ENCODE data around the gene TNS2.
"Not testable (repeated sequence)": the region's sequence is repeated elsewhere in the genome, so short reads cannot be mapped to it uniquely, and the experiment has no call there.

TNS2 gene

GRCh38 chr12:53069621-53070410, 20.0 kb downstream of the TNS2 start:
- DNase-seq (ENCODE audit: low spot score) = no peak

GRCh38 chr12:53070877-53071492, 21.1 kb downstream of the TNS2 start:
- DNase-seq (ENCODE audit: low spot score) = no peak

GRCh38 chr12:53071591-53072551, 22.0 kb downstream of the TNS2 start:
- no peak for DNase-seq (ENCODE audit: low spot score)

DNA sequence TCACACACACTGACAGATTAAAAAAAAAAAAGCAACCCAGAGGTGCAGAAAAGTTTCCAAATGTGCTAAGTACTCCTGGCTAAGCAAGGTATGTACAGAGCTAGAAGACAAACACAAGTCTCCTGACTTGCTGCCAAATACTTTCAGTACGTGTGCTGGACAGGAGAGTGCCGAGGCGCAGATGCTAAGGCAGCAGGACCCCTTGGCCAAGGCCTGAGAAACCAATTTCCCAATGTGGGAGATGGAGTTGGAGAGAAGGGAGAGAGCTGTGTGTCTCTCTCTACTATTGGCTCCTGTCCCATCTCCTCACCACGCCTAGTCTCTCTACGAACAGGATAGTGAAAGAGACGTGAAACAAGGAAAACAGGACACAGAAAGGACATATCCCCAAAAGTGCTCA, 24.0 kb downstream of the TNS2 start:
- DNase-seq (ENCODE audit: low spot score) = no peak

DNA sequence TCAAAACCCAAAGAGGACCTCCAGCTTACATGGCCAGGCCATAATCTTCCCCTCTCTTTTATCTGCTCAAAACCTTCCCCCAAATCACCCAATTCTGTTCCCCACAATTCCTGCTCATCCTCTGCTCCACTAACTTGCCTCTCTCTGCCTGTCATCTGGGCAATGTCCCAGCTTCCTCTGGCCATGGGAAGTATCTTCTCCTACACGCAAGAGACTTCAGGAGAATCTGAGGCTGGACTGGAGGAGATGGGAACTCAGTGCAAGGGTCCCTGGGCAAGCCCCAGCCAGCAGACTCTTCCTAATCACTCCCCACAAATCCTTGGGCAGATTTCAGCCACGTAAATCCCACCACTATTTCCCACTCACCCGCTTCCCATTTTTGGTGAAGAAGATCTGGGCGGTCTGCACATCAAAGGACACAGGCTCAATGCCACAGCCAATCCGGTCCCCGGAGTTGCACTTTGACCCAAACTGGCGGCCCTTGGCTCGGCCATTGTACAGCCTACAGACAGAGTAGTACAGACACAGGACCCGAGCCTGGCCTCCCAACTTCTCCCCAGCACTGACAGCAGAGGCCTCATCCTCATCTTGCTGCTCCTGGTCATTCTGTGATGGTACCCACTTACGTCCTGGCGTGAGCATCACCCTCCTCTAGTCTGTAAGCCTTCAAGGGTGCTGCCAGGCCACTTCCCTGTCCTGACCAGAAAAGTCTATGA, 24.6 kb downstream of the TNS2 start:
- no peak for DNase-seq (ENCODE audit: low spot score)

DNA sequence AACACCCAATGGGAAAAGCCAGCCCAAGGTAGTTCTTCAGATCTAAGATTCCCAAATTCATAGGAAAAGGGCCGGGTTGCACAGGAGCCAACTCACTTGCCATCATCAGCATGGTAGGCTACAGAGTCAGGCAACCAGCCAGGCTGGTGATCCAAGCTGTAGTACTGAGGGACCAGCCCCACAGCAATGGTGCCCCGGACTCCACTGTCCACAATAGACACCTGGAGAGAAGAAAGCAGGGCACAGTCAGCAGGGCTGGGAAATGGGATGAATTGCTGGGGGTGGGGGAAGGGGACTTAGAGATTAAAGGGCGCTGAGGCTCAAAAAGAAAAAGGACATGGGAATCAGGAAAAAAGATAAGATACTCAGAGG, 25.1 kb downstream of the TNS2 start:
- no peak for DNase-seq (ENCODE audit: low spot score)

DNA sequence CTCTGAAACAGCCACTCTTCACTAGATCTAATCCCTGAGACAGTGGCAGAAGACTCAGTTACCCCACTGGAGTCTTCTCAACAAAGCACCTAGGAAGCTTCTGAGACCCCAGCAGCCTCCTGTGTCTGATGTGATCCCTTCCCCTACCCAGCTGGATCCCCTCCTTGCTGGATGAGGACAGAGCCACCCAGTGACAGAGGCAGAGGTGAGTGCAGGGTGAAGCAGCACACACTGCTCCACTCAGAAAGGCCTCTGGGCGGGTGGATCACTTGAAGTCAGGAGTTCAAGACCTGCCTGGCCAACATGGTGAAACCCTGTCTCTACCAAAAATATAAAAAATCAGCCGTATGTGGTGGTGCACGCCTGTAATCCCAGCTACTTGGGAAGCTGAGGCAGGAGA, 26.6 kb downstream of the TNS2 start:
- no peak for DNase-seq (ENCODE audit: low spot score)

- DNase-seq (ENCODE audit: low spot score) = no peak
Measured at GRCh38 chr12:53077030-53077429, 27.2 kb downstream of the TNS2 start.

DNA sequence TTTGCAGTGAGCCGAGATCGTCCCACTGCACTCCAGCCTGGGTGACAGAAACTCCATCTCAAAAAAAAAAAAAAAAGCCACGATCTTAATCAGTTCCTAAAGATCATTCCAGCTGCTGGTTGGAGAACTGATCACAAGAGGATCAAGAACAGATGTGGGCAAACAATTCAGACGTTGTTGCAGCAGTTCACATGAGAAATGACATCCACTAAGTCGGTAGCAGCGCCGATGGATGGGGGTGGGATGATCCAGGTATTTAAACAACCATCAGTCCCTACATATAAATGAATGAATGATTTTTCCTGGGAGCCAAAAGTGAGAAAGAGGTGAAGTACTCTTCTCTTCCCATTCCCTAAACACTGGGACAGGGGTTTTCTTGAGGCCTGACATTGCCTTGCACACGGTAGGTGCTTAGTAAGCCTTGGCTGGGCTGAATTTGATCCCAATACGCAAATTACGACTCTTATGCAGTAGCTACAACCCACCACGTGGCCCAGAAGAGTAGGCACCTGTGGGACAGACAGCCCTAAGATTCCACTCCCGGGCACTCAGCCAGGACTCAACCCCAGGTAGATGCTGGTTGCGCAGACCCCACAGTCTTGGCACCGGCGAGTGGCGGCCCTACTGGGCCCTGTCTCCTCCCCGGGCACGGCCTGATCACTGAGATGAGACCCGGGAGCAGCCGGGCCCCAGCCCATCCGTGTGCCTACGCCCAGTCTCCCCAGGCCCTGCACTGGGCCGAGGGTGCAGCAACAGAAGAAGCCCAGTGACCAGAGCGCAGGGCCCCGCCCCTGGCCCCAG, 28.8 kb downstream of the TNS2 start:
- DNase-seq (ENCODE audit: low spot score) = no peak

- peak; percentile 97 for DNase-seq (ENCODE audit: low spot score)
Measured at GRCh38 chr12:53079226-53080117, 29.6 kb downstream of the TNS2 start, which contains the start of gene SPRYD3. Gene SPRYD3, minus strand, starts transcription at chr12:53079390. Its CDS starts 57 bp downstream, at chr12:53079333.

DNA sequence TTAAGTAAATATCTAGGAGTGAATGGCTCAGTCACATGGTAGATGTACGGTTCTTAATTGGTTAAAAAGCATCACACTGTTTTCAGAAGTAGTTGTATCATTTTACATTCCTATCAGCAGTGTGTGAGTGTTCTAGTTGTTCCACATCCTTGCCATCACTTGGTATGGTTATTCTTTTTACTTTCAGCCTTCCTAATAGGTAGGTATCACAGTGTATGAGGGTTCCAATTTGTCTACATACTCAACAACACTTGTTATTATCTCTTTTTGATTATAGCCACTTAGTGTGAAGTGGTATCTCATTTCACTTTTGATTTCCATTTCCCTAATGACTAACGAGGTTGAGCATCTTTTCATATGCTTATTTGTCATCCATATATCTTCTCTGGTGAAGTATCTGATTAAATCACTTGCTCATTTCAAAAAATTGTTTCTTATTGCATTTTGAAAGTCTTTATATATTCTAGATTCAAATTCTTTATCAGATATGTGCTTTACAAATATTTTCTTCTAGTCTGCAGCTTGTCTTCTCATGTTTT, 32.8 kb downstream of the TNS2 start:
- peak; percentile 10 for DNase-seq (ENCODE audit: low spot score)

DNA sequence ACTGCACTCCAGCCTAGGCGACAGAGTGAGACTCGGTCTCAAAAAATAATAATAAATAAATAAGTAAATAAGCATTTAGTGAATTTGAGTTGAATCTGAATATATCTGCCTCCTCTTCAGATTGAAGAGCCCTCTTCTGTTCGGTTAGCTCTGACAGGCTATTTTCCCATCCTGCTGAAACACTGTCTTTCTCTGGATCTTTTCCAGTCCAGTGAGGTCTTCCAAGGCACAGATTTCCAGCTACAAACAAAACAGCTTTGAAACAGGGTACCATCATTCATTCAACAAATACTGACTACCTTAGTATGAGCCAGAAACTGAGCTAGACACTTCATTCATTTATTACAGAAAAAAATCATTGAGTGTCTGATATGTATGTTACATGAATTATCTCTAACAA, 36.5 kb downstream of the TNS2 start:
- DNase-seq (ENCODE audit: low spot score) = no peak

GRCh38 chr12:53090105-53090504, 40.2 kb downstream of the TNS2 start:
- no peak for DNase-seq (ENCODE audit: low spot score)

DNA sequence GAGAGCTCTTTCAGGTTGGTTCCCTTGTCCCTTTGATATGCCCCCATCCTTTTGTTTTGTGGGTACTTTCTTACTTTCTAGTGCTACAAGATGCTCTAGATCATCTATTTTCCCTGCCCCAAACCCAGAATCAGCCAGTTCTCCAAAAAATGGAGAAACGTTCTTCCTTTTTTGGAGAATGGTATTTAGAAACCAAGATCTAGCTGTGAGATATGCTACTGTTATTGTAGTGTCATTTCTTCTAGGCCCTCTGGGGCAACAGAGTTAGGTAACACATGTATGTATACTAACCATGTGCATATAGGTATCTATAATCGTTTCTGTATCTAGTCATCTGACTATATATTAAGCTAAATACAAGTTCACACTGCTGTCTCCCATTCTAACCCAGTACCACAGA, 40.7 kb downstream of the TNS2 start:
- DNase-seq (ENCODE audit: low spot score) = no peak

DNA sequence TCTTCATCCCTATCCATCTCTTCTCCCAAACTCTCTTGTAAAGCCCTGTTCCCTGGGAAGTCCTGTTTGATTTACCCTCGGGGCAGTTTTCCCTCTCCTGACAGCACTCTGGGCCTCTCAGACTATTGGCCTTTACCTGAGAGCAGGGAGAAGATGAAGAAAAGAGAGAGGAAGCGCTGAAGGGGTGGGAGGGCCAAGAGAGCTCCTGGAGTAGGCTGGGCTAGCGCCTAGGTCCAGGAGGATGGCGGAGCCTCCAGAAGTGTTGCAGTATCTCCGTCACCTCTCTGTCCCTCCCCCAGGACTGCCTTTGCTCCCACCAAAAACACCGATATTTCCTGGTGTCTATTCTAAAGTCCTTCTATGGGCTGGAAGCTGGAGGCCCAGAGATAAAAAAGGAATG, 41.9 kb downstream of the TNS2 start:
- DNase-seq (ENCODE audit: low spot score) = no peak

GRCh38 chr12:53093777-53094393, 44.0 kb downstream of the TNS2 start:
- no peak for DNase-seq (ENCODE audit: low spot score)

DNA sequence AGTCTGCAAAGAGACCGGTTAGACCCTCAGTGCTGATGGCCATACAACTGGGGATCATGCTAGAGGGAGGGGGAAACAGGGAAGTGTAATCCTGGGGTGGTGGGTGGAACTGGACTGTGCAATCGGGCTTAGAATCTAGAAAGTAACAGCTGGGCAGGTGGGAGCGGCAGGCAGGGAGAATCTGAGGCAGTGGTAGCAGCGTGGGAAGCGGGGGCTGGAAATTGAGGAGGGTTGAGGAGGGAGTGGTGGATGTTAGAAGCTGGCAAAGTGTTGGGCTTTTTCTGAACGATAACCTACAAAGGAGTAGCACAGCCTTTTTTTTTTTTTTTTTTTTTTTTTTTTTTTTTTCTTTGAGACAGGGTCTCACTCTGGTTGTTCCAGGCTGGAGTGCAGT, 44.5 kb downstream of the TNS2 start:
- DNase-seq (ENCODE audit: low spot score) = no peak

DNA sequence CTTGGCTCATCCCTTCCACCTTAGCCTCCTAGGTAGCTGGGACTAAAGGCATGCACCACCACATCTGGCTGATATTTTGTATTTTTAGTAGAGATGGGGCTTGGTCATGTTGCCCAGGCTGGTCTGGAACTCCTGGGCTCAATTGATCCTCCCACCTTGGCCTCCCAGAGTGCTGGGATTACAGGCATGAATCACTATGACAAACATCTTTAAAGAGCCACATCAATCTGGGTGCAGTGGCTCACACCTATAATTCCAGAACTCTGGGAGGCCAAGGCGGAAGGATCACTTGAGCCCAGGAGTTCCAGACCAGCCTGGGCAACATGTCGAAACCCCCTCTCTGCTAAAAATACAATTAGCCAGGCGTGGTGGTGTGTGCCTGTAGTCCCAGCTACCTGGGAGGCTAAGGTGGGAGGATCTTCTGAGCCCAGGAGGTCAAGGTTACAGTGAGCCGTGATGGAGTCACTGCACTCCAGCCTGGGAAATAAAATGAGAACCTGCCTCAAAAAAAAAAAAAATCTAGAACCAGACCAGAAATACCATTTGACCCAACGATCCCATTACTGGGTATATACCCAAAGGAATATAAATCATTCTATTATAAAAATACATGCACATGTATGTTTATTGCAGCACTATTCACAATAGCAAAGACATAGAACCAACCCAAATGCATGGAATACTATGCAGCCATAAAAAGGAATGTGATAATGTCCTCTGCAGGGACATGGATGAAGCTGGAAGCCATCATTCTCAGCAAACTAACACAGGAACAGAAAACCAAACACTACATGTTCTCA, 45.1 kb downstream of the TNS2 start:
- DNase-seq (ENCODE audit: low spot score) = not testable (repeated sequence)

DNA sequence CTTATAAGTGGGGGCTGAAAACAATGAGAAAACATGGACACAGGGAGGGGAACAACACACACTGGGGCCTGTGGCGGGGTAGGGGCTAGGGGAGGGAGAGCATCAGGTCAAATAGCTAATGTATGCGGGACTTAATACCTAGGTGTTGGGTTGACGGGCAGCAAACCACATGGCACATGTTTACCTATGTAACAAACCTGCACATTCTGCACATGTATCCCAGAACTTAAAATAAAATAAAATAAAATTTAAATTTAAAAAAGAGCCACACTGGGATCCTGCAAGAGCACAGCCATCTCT, 45.7 kb downstream of the TNS2 start:
- DNase-seq (ENCODE audit: low spot score) = not testable (repeated sequence)

Data from activated CD4-positive, alpha-beta T cell treated with anti-CD3 and anti-CD28 coated beads, Interleukin-2, Interleukin-4, amounts not matched to agents 100 ng/mL and 50 ng/mL, durations not matched to agents 16 hours and 8 hours (primary cell).